B cell (primary cell): Measurements from ENCODE around the gene FBF1. TPM values are rescaled to one million over a fixed set of nuclear protein-coding genes. Genes with fewer than 3 reads are reported as not detected.

ENCODE experiments used
- ATAC-seq: fragments of 200-7000 bp; cut with Tn5 transposase; one replicate; pipeline ENCODE4 v1.10.0; 2021; ENCODE audit warnings: low read depth, mild to moderate bottlenecking, moderate number of reproducible peaks, moderate library complexity
- CTCF ChIA-PET: fragments of 350-600 bp; sonication (Branson Sonifier 250); formaldehyde crosslinking; loops from one replicate; lab custom pipeline; 2021; ENCODE audit warnings: antibody characterized with exemption, inconsistent platforms; lab: Charles Lee
- POLR2A ChIA-PET: fragments of 350-600 bp; sonication (Branson Sonifier 250); formaldehyde crosslinking; loops from one replicate; lab custom pipeline; 2021; ENCODE audit warnings: antibody characterized with exemption; lab: Charles Lee
- DNase-seq: peaks from one replicate; pipeline ENCODE4 v3.0.0; 2013
- H2AFZ ChIP-seq: 2 replicates; pipeline ENCODE4 v1.6.1; 2012; ENCODE audit warnings: mild to moderate bottlenecking, low read depth, low read length; ENCODE audit not compliant: insufficient read depth, poor library complexity, severe bottlenecking
- H3K27ac ChIP-seq, 2 donors: 1 replicate in 1 of 2; 2 replicates in 1 of 2; pipeline ENCODE4 v1.5.1; 2012 to 2013; ENCODE audit warnings: low read length in 2 of 2, mild to moderate bottlenecking in 2 of 2, moderate library complexity in 1 of 2
- H3K27me3 ChIP-seq, 4 experiments: fragments of 200-600 bp in 1 of 4; sonication (generic) in 1 of 4; replicated peaks in 1 of 4; 1 replicate in 2 of 4; 2 replicates in 2 of 4; pipeline versions ENCODE4 v1.6.1 to v1.7.0; 2013 to 2016; ENCODE audit warnings: low read length in 3 of 4, mild to moderate bottlenecking in 2 of 4, mixed read lengths in 1 of 4, moderate library complexity in 1 of 4; ENCODE audit not compliant: insufficient read depth in 4 of 4, control insufficient read depth in 3 of 4; ENCODE audit errors: control extremely low read depth in 1 of 4
- H3K36me3 ChIP-seq, 2 experiments: replicated peaks in 1 of 2; 1 replicate in 1 of 2; 2 replicates in 1 of 2; pipeline versions ENCODE4 v1.6.1 to v1.7.1; 2013; ENCODE audit warnings: low read length in 1 of 2; ENCODE audit not compliant: insufficient read depth in 2 of 2, control insufficient read depth in 1 of 2; ENCODE audit errors: control extremely low read depth in 1 of 2, extremely low read depth in 1 of 2
- H3K4me1 ChIP-seq, 2 donors: fragments of 200-600 bp in 1 of 2; sonication (generic) in 1 of 2; 1 replicate in 1 of 2; 2 replicates in 1 of 2; pipeline versions ENCODE4 v1.5.1 to v1.6.1; 2013 to 2017; ENCODE audit warnings: low read length in 2 of 2; ENCODE audit not compliant: control insufficient read depth in 2 of 2, insufficient read depth in 2 of 2
- H3K4me2 ChIP-seq: replicated peaks from 2 replicates; pipeline ENCODE3; 2012; ENCODE audit warnings: mild to moderate bottlenecking, low read depth, low read length; ENCODE audit not compliant: poor library complexity, severe bottlenecking
- H3K4me3 ChIP-seq, 5 experiments: fragments of 200-600 bp in 1 of 5; sonication (generic) in 1 of 5; 1 replicate in 3 of 5; 2 replicates in 2 of 5; pipeline versions ENCODE4 v1.5.1 to v1.7.0; 2011 to 2016; ENCODE audit warnings: low read length in 4 of 5, mild to moderate bottlenecking in 4 of 5, low read depth in 2 of 5, control low read depth in 1 of 5, moderate library complexity in 1 of 5; ENCODE audit not compliant: insufficient read depth in 1 of 5; ENCODE audit errors: control extremely low read depth in 1 of 5, extremely low read depth in 1 of 5
- H3K79me2 ChIP-seq: fragments of 200-600 bp; sonication (generic); one replicate; pipeline ENCODE4 v1.6.0; 2016; ENCODE audit warnings: low read length; ENCODE audit not compliant: control insufficient read depth, insufficient read depth
- H3K9ac ChIP-seq: fragments of 200-600 bp; sonication (generic); 2 replicates; pipeline ENCODE4 v1.6.1; 2017; ENCODE audit warnings: mild to moderate bottlenecking, low read length, moderate library complexity
- H3K9me3 ChIP-seq, 3 donors: one replicate each; pipeline versions ENCODE4 v1.6.1 to v1.7.1; 2013; ENCODE audit warnings: low read length in 2 of 3; ENCODE audit not compliant: control insufficient read depth in 2 of 3, insufficient read depth in 1 of 3; ENCODE audit errors: control extremely low read depth in 1 of 3
- H4K20me1 ChIP-seq: 2 replicates; pipeline ENCODE4 v1.6.0; 2012; ENCODE audit warnings: mild to moderate bottlenecking, low read length; ENCODE audit not compliant: insufficient read depth, control insufficient read depth, poor library complexity, severe bottlenecking
- H3K27ac Mint-ChIP-seq: one replicate; pipeline ENCODE4 v1.8.0; 2021; ENCODE audit warnings: mixed read lengths
- H3K27me3 Mint-ChIP-seq: one replicate; pipeline ENCODE4 v1.8.0; 2021; ENCODE audit warnings: mixed read lengths
- H3K4me1 Mint-ChIP-seq: one replicate; pipeline ENCODE4 v1.8.0; 2021; ENCODE audit warnings: mixed read lengths
- H3K4me3 Mint-ChIP-seq: one replicate; pipeline ENCODE4 v1.8.0; 2021; ENCODE audit warnings: mixed read lengths
- H3K9me3 Mint-ChIP-seq: one replicate; pipeline ENCODE4 v1.8.0; 2022; ENCODE audit warnings: mixed read lengths; ENCODE audit not compliant: insufficient read depth
- EZH2 ChIP-seq: IDR thresholded peaks from 2 replicates; pipeline ENCODE4 v1.6.1; 2012; ENCODE audit warnings: borderline replicate concordance, low read depth, mild to moderate bottlenecking, moderate library complexity, low read length; ENCODE audit not compliant: insufficient read depth, poor library complexity, severe bottlenecking
- WGBS: methylation state at CpG from one replicate; pipeline ENCODE4 v1.1.5; 2013; ENCODE audit warnings: missing lambda C conversion rate; ENCODE audit not compliant: insufficient coverage; 5-methylcytosine and 5-hydroxymethylcytosine counted together
- intact Hi-C: fragments of 100-400 bp; cut with micrococcal nuclease; formaldehyde crosslinking; loops from one replicate; pipeline ENCODE4 v1.10.0; 2022
- polyA plus RNA-seq: library from polyadenylated mRNA; depleted of rRNA; stranded (reverse); fragments of >200 nt; gene quantifications from 2 replicates; pipeline ENCODE4 v1.2.3, GENCODE V29; 2012
- total RNA-seq, 2 donors: library from RNA; stranded (reverse); fragments of 120-200 nt in 1 of 2; gene quantifications; 1 replicate in 1 of 2; 2 replicates in 1 of 2; pipeline versions ENCODE4 v1.2.3 to v1.2.4, GENCODE V29; 2013 to 2022
- TF ChIP-seq, protein P1 (sequence below): fragments of 200-600 bp; IDR thresholded peaks from one replicate; pipeline ENCODE4 v1.8.0; 2022; ENCODE audit warnings: antibody characterized with exemption, mild to moderate bottlenecking

FBF1 gene
- total and polyA plus RNA-seq, 2 donors (not counting 1 experiment from before 2014, with no cell fraction given), result 21.6 to 31.5 TPM

GRCh38 chr17:75931062-75931461 is 9.8 kb downstream of the FBF1 start:
- no peak for DNase-seq
- no peaks in the 10 kb centered on the region for H3K36me3 ChIP-seq
- no peaks in the 10 kb centered on the region for H4K20me1 ChIP-seq
- Mint-ChIP-seq H3K27me3 (no peaks in the 10 kb centered on the region), H3K9me3 (no peaks in the 10 kb centered on the region), H3K4me3 (no peak overlapping the region), H3K4me1 (no peaks in the 10 kb centered on the region), H3K27ac (no peak overlapping the region)
- no peak overlapping the region for H2AFZ ChIP-seq
- H3K4me3 ChIP-seq, result no peak overlapping the region
- 82% methylated on average over 3 of the region's 4 CpGs for WGBS
- no peaks in the 10 kb centered on the region for H3K4me1 ChIP-seq
- H3K9ac ChIP-seq, result no peak overlapping the region
- no peaks in the 10 kb centered on the region for H3K79me2 ChIP-seq
- no peak for TF ChIP-seq EZH2
- ATAC-seq, result no peak
- no peaks in the 10 kb centered on the region for H3K27me3 ChIP-seq
- ChIA-PET POLR2A (no interaction called here), CTCF (no interaction called here)
- H3K9me3 ChIP-seq, result no peaks in the 10 kb centered on the region
- intact Hi-C loops, result no loop called here
- no peak overlapping the region for H3K4me2 ChIP-seq
- H3K27ac ChIP-seq, result no peak overlapping the region

DNA sequence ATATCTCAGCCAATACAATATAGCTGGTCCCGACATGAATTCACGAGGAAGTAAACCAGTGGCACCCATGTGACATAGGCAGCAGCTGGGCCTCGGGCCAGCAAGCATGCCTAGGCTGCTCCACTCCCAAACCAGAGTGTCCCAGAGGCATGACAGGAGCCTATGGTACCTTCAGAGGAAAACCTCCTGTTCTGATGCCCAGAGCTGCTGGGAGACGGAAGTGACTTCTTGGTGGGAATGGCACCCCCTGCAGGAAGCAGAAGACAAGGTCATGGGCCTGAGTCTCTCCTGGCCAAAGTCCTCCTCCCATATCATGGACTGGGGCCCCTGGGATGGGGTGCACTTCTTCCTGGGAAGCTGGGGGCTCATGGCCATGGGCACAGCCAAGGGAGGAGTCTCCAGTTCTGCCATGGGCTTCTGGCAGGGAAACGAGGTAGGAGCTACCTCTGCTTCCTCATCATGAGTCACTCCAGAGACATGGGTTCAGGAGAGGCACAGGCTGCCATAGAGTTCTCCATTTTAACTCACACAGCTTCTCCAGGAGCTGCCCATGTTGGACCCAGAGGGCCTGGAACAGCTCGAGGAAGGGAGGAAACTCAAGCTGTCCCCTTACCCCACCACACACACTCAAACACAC is 13.4 kb downstream of the FBF1 start:
- no peak overlapping the region for H3K4me3 ChIP-seq
- Mint-ChIP-seq H3K4me3 (no peak overlapping the region), H3K9me3 (no peaks in the 10 kb centered on the region), H3K4me1 (no peaks in the 10 kb centered on the region), H3K27me3 (no peaks in the 10 kb centered on the region), H3K27ac (no peak overlapping the region)
- no peak overlapping the region for H2AFZ ChIP-seq
- peak; percentile 31 for DNase-seq
- no peaks in the 10 kb centered on the region for H3K79me2 ChIP-seq
- H3K9me3 ChIP-seq, result no peaks in the 10 kb centered on the region
- intact Hi-C loops, result no loop called here
- ChIA-PET CTCF (interaction anchor here (0.8 to 1.7 kb wide), 5 partner anchors 18 to 163 kb away, joined by 3 to 5 read pairs (median 3); partner anchors contain the start of gene GALK1), POLR2A (interaction anchor here (0.6 kb wide), 1 partner anchor 22 kb away, joined by 7 read pairs; no protein-coding TSS in a partner anchor)
- H3K36me3 ChIP-seq, result no peaks in the 10 kb centered on the region
- no peak overlapping the region for H3K4me2 ChIP-seq
- WGBS, result 93% methylated on average over 6 of the region's 6 CpGs
- TF ChIP-seq, protein P1, sequence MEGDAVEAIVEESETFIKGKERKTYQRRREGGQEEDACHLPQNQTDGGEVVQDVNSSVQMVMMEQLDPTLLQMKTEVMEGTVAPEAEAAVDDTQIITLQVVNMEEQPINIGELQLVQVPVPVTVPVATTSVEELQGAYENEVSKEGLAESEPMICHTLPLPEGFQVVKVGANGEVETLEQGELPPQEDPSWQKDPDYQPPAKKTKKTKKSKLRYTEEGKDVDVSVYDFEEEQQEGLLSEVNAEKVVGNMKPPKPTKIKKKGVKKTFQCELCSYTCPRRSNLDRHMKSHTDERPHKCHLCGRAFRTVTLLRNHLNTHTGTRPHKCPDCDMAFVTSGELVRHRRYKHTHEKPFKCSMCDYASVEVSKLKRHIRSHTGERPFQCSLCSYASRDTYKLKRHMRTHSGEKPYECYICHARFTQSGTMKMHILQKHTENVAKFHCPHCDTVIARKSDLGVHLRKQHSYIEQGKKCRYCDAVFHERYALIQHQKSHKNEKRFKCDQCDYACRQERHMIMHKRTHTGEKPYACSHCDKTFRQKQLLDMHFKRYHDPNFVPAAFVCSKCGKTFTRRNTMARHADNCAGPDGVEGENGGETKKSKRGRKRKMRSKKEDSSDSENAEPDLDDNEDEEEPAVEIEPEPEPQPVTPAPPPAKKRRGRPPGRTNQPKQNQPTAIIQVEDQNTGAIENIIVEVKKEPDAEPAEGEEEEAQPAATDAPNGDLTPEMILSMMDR, result peak; percentile 25
- TF ChIP-seq EZH2, result no peak
- H3K4me1 ChIP-seq, result no peaks in the 10 kb centered on the region
- H4K20me1 ChIP-seq, result no peaks in the 10 kb centered on the region
- no peak overlapping the region for H3K27ac ChIP-seq
- no peak for ATAC-seq
- no peaks in the 10 kb centered on the region for H3K27me3 ChIP-seq
- no peak overlapping the region for H3K9ac ChIP-seq
